Right cardiac atrium (tissue), 5 donors: ENCODE measurements around the gene MEGF11. TPM values are rescaled to one million over a fixed set of nuclear protein-coding genes. Genes with fewer than 3 reads are reported as not detected.

ENCODE experiments used
- ATAC-seq, 2 donors: fragments of 200-7000 bp; cut with Tn5 transposase; one replicate each; pipeline versions ENCODE4 v1.8.0 to v1.9.1; 2020; ENCODE audit warnings: moderate library complexity in 2 of 2, mild to moderate bottlenecking in 1 of 2
- DNase-seq, 3 donors: peaks; one replicate each; pipeline ENCODE4 v3.0.0-alpha.2; 2020
- H3K27ac ChIP-seq: one replicate; pipeline ENCODE4 v1.5.1; 2013; ENCODE audit warnings: mild to moderate bottlenecking, low read length, control low read depth, moderate library complexity
- H3K27me3 ChIP-seq: one replicate; pipeline ENCODE4 v1.6.1; 2013; ENCODE audit not compliant: control insufficient read depth, insufficient read depth
- H3K4me1 ChIP-seq: one replicate; pipeline ENCODE4 v1.6.1; 2013; ENCODE audit warnings: low read length; ENCODE audit not compliant: control insufficient read depth, insufficient read depth
- H3K4me3 ChIP-seq: one replicate; pipeline ENCODE4 v1.5.1; 2013; ENCODE audit warnings: low read length, control low read depth
- H3K9me3 ChIP-seq: one replicate; pipeline ENCODE4 v1.6.1; 2013; ENCODE audit warnings: low read length; ENCODE audit not compliant: control insufficient read depth
- WGBS: extraction: QIAGEN DNeasy Blood & Tissue Kit; methylation state at CpG from one replicate; pipeline ENCODE4 v1.1.7; 2013; 5-methylcytosine and 5-hydroxymethylcytosine counted together
- intact Hi-C, 4 donors: fragments of 100-400 bp; cut with DNase I; formaldehyde crosslinking; loops; one replicate each; pipeline versions ENCODE4 v1.11.0 to v1.14.0; 2022 to 2023
- polyA plus RNA-seq: library from polyadenylated mRNA; stranded (reverse); fragments of 200-250 nt; gene quantifications from one replicate; pipeline ENCODE4 v1.2.3, GENCODE V29; 2013
- total RNA-seq, 4 donors: library from RNA; stranded (reverse); fragmentation: NEBNext Ultra II Directional; extraction: Animal tissue kit (Norgen Biotek cat#: 25700); gene quantifications; one replicate each; pipeline ENCODE4 v1.2.1, GENCODE V29; 2021
- donor health status: healthy with polysubstance abuse.
- donor health status: DM: no; HTN: yes; CAD: no.
- donor health status: DM: no; HTN: no; CAD: no.
- donor health status: DM: no; HTN: yes; CAD: no; lungs with severe emphysema.
- donor health status: DM: yes; HTN: yes; CAD: no.

The MEGF11 gene
- total and polyA plus RNA-seq, 5 donors: 0.08 to 0.11 (median 0.11) TPM; not detected in 2

DNA sequence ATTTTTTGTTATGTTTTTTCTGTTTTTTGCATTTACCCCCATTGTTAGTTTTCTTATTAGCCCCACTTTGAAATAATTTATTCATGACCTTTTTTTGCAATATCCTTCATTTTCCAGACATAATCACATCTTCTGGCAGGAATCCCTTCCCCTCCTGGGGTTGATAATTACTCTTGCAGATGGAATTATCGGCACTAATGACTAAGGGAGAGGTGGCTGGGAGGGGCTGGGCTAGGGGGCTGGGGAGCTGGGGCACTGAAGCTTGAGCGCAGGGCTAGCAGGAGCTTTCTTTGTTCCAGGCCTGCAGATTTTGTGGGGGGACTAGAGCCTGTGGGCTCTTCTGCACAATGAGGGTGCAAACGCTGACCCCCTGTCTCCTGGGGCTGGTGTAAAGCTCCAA, 306.5 kb downstream of the MEGF11 start:
- H3K27me3 ChIP-seq: no peaks in the 10 kb centered on the region
- no peaks in the 10 kb centered on the region for H3K4me1 ChIP-seq
- no peak overlapping the region for H3K4me3 ChIP-seq
- H3K9me3 ChIP-seq: no peaks in the 10 kb centered on the region
- 63% methylated on average over 3 of the region's 3 CpGs for WGBS
- H3K27ac ChIP-seq: no peak overlapping the region
- DNase-seq: no peak
- intact Hi-C loops: no loop called here
- no peak for ATAC-seq

DNA sequence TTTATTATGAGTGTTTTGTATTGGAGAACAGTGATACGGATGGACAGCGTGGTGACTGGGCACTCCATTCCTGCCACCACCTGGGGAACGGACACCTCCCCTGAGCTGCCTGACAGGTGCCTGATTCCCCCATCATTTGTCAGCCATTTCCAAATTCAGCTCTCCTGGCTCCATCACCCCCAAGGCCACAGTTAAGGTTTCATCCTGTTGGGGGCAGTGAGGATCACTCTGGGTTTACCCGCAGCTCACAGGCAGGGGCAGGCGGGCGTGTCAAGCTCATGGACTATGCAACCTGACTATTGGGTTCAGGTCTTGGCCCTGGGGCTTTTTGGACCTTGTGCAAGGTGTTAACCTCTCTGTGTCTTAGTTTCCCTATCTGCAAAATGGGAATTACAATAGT, 307.9 kb downstream of the MEGF11 start:
- Histone ChIP-seq H3K4me3 (no peak overlapping the region), H3K4me1 (no peaks in the 10 kb centered on the region), H3K27ac (no peak overlapping the region), H3K27me3 (no peaks in the 10 kb centered on the region), H3K9me3 (no peaks in the 10 kb centered on the region)
- DNase-seq (no peak), ATAC-seq (no peak)
- WGBS: 91% methylated on average over 6 of the region's 6 CpGs
- intact Hi-C loops: no loop called here

DNA sequence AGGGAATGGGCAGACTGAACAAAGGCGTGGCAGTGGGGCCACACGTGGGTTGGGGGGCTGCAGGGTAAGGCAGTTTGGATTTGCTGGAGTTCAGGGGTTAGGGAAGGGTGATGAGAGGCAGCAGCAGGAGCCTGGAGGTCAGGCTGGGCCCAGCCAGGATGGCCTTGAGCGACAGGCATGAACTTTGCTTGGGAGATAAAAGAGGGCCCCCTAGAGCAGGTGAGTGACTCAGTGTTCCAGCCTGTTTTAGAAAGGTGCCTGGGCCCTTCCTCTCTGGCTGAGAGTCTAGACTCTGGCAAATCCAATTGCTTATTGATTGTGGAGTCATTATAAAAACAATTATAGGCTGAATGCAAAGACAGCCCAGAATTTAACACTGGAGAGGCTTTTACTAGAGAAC, 309.1 kb downstream of the MEGF11 start:
- H3K27me3 ChIP-seq: no peaks in the 10 kb centered on the region
- DNase-seq (no peak), ATAC-seq (no peak)
- 73% methylated on average over 3 of the region's 3 CpGs for WGBS
- intact Hi-C loops: no loop called here
- H3K4me1 ChIP-seq: no peaks in the 10 kb centered on the region
- no peak overlapping the region for H3K27ac ChIP-seq
- no peak overlapping the region for H3K4me3 ChIP-seq
- no peaks in the 10 kb centered on the region for H3K9me3 ChIP-seq

DNA sequence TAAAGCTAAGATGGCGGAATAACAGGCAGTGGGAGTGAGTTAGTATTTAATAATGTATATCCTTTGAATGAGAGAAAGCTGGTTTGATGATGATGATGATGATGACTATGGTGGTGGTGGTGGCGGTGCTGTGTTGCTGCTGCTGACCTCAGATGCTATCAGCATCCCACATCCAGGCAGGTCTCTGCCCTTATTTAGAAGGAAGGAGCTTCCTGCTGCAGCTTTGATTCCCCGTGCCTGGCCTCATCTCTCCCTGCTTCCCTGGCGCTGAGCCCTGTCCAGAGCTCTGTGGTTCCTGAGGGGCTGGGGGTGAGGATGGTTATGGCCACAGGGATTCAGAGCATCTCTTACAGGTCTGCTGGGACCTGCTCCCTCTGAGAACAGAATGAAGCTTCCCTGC, 311.1 kb downstream of the MEGF11 start:
- ATAC-seq: no peak
- Histone ChIP-seq H3K4me1 (no peaks in the 10 kb centered on the region), H3K27ac (no peak overlapping the region), H3K9me3 (no peaks in the 10 kb centered on the region), H3K4me3 (no peak overlapping the region), H3K27me3 (no peaks in the 10 kb centered on the region)
- WGBS: 61% methylated on average over 4 of the region's 4 CpGs
- intact Hi-C loops: no loop called here
- no peak for DNase-seq

DNA sequence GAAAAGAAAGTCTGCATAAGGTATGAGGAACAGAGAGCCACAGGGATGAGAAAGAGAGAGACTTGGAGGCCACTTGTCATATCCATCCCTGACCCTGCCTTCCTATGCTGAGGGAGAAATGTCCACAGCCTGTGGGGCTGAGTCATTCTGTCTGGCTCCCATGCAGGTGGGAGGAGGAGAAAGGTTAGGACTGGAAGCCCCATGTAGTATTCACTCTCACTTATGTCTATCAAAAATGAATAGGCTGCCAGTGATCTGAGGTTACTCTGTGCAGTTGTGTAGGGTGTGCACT, 313.0 kb downstream of the MEGF11 start:
- intact Hi-C loops: no loop called here
- ATAC-seq (peak; percentile 10 to 25), DNase-seq (no peak)
- Histone ChIP-seq H3K4me1 (no peaks in the 10 kb centered on the region), H3K9me3 (no peaks in the 10 kb centered on the region), H3K27ac (no peak overlapping the region), H3K4me3 (no peak overlapping the region), H3K27me3 (no peaks in the 10 kb centered on the region)

DNA sequence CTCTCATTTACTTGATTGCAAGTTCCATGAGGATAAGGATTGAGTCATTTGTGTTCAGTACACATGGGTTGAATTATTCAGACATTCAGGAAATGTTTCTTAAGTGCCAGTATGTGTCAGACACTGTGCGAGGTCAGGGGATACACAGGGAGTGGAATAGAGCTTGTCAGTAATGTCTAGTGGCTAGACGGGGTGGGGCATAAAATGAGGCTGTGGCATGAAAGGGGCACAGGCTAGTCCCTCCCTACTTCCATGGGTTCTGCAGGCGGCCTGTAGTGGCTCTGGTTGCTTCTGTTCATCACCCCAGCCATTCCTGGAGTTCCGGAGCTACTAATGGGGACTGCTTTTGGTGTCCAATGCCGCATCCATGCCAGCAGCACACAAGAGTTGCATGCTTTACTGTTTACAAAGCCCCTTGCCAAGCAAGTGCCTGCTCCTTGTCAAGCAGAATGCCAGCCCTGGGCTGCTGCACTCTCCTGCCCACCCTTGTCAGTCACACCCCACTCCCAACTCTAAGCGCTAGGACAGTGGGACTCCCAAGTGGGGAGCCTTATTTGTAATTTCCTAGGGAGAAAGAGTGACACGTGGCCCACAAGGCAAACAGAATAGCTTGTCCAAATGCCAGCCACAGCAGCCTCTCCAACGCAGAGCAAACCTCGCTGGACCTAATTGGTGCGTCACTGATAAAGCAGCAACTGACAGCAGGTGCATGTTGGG, 313.5 kb downstream of the MEGF11 start:
- no peaks in the 10 kb centered on the region for H3K9me3 ChIP-seq
- 55% methylated on average over 10 of the region's 10 CpGs for whole genome bisulfite sequencing
- peak overlapping the region; percentile 39 for H3K27ac ChIP-seq
- intact Hi-C loops: no loop called here
- peak; percentile 45 to 62 for ATAC-seq
- no peak overlapping the region for H3K4me3 ChIP-seq
- H3K27me3 ChIP-seq: no peaks in the 10 kb centered on the region
- H3K4me1 ChIP-seq: no peaks in the 10 kb centered on the region
- peak in 1 of 3 donors; percentile 59 for DNase-seq

DNA sequence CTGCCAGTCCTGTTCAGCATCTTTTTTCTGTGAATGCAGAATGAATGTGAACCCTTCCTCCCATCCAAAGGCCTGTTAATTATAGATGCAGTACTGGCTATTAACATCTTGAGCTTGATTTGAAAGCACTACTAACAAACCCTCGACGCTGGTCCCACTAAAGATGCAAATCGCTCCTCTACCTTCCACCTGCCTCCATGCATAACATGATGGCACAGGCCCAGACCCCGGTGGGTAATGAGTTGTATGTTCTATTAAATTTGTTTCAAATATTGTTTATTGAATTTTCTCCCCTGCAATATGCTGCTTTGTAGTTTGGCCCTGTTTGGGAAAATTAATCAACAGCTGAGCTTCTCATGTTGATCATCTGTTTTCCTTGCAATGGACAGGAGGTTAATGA, 314.9 kb downstream of the MEGF11 start:
- no peak for ATAC-seq
- H3K4me1 ChIP-seq: no peaks in the 10 kb centered on the region
- intact Hi-C loops: no loop called here
- no peaks in the 10 kb centered on the region for H3K9me3 ChIP-seq
- H3K4me3 ChIP-seq: no peak overlapping the region
- no peaks in the 10 kb centered on the region for H3K27me3 ChIP-seq
- H3K27ac ChIP-seq: no peak overlapping the region
- 90% methylated on average over 4 of the region's 4 CpGs for WGBS
- DNase-seq: no peak

DNA sequence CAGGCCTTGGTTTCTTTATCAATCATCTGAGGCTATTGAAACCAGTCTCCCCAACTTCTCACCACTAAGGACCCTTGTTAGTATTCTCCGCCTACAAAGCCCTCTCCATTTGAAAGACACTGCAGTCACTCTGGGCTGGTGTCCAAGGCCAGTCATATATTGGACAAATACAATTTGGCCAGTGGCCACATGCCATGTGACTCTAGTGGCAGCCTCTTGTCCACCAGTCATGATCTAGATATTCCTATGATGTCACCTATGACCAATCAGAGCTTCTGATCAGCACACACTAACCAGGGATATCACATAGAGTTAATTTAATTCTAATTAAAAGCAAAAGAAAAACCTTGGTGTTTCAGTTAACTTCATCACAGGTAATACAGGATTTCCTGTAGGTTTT, 316.1 kb downstream of the MEGF11 start:
- no peak overlapping the region for H3K4me3 ChIP-seq
- H3K27me3 ChIP-seq: no peaks in the 10 kb centered on the region
- no peaks in the 10 kb centered on the region for H3K9me3 ChIP-seq
- intact Hi-C loops: no loop called here
- H3K27ac ChIP-seq: no peak overlapping the region
- DNase-seq (no peak), ATAC-seq (no peak)
- WGBS: 94% methylated on average over 1 of the region's 1 CpG
- no peaks in the 10 kb centered on the region for H3K4me1 ChIP-seq

DNA sequence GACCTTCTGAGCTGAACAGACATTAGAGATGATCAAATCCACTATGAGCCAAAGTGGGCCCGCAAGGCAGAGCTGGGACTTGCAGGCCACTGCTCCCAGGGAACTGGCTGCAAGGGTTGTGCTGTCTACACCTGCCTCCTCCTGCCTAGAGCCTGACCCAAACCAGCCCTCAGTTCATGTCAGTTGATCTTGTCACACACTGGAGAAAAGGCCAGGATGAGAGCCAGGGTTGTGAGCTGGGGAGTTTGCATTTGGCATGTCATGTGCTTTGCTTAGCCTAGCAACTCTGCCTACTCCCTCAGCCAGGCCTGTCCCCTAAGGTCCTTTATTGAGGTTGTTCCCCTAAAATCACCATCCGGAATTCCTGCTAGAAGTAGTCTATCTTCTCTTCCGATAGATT, 316.5 kb downstream of the MEGF11 start:
- DNase-seq (no peak), ATAC-seq (peak; percentile 16 to 20)
- WGBS: 89% methylated on average over 3 of the region's 3 CpGs
- Histone ChIP-seq H3K9me3 (no peaks in the 10 kb centered on the region), H3K4me1 (no peaks in the 10 kb centered on the region), H3K27ac (no peak overlapping the region), H3K4me3 (no peak overlapping the region), H3K27me3 (no peaks in the 10 kb centered on the region)
- intact Hi-C loops: no loop called here

DNA sequence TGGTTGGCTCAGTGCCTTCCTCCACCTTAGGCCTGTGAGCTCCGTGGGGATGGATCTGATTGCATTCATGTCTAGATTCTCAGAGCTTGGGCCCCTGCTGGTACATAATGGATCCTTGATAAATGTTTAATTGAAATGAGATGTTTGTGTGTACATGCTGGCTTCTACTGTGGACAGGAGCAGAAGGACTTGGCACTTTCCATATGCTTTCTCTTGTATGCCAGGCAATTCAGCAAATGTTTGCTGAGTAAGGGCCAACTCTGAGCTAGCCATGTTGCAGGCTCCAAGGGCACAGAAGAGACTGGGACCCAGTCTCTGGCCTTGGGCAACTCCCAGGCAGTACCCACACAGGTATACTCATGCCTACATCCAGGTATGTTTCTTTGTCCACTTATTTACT, 317.3 kb downstream of the MEGF11 start:
- H3K27me3 ChIP-seq: no peaks in the 10 kb centered on the region
- H3K4me1 ChIP-seq: no peaks in the 10 kb centered on the region
- H3K9me3 ChIP-seq: no peaks in the 10 kb centered on the region
- H3K4me3 ChIP-seq: no peak overlapping the region
- no peak overlapping the region for H3K27ac ChIP-seq
- 51% methylated on average over 1 of the region's 1 CpG for WGBS
- ATAC-seq: no peak
- DNase-seq: no peak
- intact Hi-C loops: no loop called here

DNA sequence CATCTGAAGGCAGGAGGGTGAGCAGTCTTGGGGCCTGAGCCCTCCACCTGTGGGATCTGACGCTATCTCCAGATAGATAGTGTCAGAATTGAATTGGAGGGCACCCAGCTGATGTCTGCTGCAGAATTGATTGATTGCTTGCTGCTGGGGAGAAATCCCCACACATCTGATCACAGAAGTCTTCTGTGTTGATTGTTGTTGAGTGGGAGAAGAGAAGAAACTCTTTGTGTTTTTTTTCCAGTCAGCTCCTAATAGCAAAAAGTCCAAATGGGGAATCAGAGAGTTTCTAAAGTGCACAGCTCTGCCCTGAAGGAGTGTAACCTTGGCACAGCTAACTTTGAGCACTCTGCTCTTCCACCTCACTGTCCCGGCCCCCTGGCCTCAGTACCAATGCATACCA, 318.2 kb downstream of the MEGF11 start:
- intact Hi-C loops: no loop called here
- DNase-seq: no peak
- H3K4me3 ChIP-seq: no peak overlapping the region
- WGBS: 58% methylated on average over 2 of the region's 2 CpGs
- no peak for ATAC-seq
- H3K27ac ChIP-seq: no peak overlapping the region
- no peaks in the 10 kb centered on the region for H3K9me3 ChIP-seq
- H3K27me3 ChIP-seq: no peaks in the 10 kb centered on the region
- H3K4me1 ChIP-seq: no peaks in the 10 kb centered on the region

DNA sequence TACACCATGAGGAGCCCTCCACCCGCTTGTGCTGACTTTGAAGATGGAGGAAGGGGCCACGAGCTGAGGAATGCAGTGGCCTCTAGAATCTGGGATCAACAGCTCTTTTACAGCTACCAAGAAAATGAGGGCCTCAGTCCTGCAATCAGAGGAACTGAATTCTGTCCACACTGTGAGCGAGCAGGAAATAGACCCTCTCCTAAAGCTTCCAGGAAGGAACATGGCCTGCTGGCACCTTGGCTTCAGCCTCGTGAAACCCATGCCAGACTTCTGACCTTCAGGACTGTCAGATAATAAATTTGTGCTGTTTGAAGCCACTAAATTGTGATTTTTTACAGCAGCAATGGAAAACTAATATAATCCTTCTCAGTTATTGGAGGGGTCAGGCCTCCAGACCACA, 322.3 kb downstream of the MEGF11 start:
- Histone ChIP-seq H3K4me1 (no peaks in the 10 kb centered on the region), H3K27ac (no peak overlapping the region), H3K27me3 (no peaks in the 10 kb centered on the region), H3K9me3 (no peaks in the 10 kb centered on the region), H3K4me3 (no peak overlapping the region)
- WGBS: 84% methylated on average over 4 of the region's 4 CpGs
- ATAC-seq (no peak), DNase-seq (no peak)
- intact Hi-C loops: no loop called here
